Germinal center (tissue), 1 donor: ENCODE results near the gene GIPR.
"Not testable (repeated sequence)": the region's sequence is repeated elsewhere in the genome, so short reads cannot be mapped to it uniquely, and the experiment has no call there.

ENCODE experiments used
- DNase-seq: peaks from one replicate; pipeline ENCODE4 v3.0.0; 2012; ENCODE audit warnings: mixed read lengths, low spot score

The GIPR gene

GRCh38 chr19:45692187-45693105 is 24.4 kb downstream of the GIPR start, which contains the start of gene QPCTL:
QPCTL (plus strand) TSS chr19:45692666; CDS start chr19:45692704, 38 bp downstream.
- peak; percentile 96 for DNase-seq

GRCh38 chr19:45693106-45693788 is 25.2 kb downstream of the GIPR start:
- DNase-seq, result peak; percentile 76

GRCh38 chr19:45701676-45702075 is 33.7 kb downstream of the GIPR start:
- DNase-seq, result no peak

GRCh38 chr19:45705115-45705514 is 37.1 kb downstream of the GIPR start:
- DNase-seq, result no peak

GRCh38 chr19:45705710-45706415 is 37.8 kb downstream of the GIPR start:
- DNase-seq, result no peak

- DNase-seq, result no peak
These were observed 42.5 kb downstream of the GIPR start for GRCh38 chr19:45710356-45711130.

- no peak for DNase-seq
These were observed 44.1 kb downstream of the GIPR start for GRCh38 chr19:45711851-45712698.

GRCh38 chr19:45712699-45713067 is 44.7 kb downstream of the GIPR start:
- no peak for DNase-seq

GRCh38 chr19:45713141-45713540 is 45.1 kb downstream of the GIPR start:
- DNase-seq, result no peak

- no peak for DNase-seq
These were observed 47.1 kb downstream of the GIPR start for GRCh38 chr19:45715139-45715538.

- no peak for DNase-seq
These were observed 48.5 kb downstream of the GIPR start for GRCh38 chr19:45716359-45717130.

- DNase-seq, result peak; percentile 98
These were observed 49.3 kb downstream of the GIPR start for GRCh38 chr19:45717131-45717982.

GRCh38 chr19:45717983-45718650 is 50.1 kb downstream of the GIPR start:
- DNase-seq, result peak; percentile 35

- DNase-seq, result not testable (repeated sequence)
These were observed 52.0 kb downstream of the GIPR start for GRCh38 chr19:45720065-45720464.

- DNase-seq, result not testable (repeated sequence)
These were observed 60.7 kb downstream of the GIPR start for GRCh38 chr19:45728683-45729082.

GRCh38 chr19:45729800-45730290 is 61.8 kb downstream of the GIPR start:
- no peak for DNase-seq

GRCh38 chr19:45730368-45731288 is 62.6 kb downstream of the GIPR start, which contains the start of gene FBXO46:
FBXO46 (minus strand) TSS chr19:45730896; CDS start chr19:45713495, 17,401 bp downstream.
- peak; percentile 96 for DNase-seq
